ENCODE measurements around the gene MPC2.
"Not testable (repeated sequence)": the region's sequence is repeated elsewhere in the genome, so short reads cannot be mapped to it uniquely, and the experiment has no call there.

MPC2 gene

GRCh38 chr1:167934426-167935215, 2.3 kb downstream of the MPC2 start:
- DNase-seq (ENCODE audit: low spot score), result no peak

- DNase-seq (ENCODE audit: low spot score), result no peak
Observed at GRCh38 chr1:167933788-167934187, 3.1 kb downstream of the MPC2 start.

GRCh38 chr1:167929725-167930124, 7.1 kb downstream of the MPC2 start:
- DNase-seq (ENCODE audit: low spot score), result no peak

- DNase-seq (ENCODE audit: low spot score), result not testable (repeated sequence)
Observed at GRCh38 chr1:167928919-167929318, 8.0 kb downstream of the MPC2 start.

GRCh38 chr1:167928457-167928852, 8.4 kb downstream of the MPC2 start:
- DNase-seq (ENCODE audit: low spot score), result no peak

- no peak for DNase-seq (ENCODE audit: low spot score)
Observed at GRCh38 chr1:167927046-167927754, 9.7 kb downstream of the MPC2 start.

GRCh38 chr1:167926486-167926997, 10.3 kb downstream of the MPC2 start:
- no peak for DNase-seq (ENCODE audit: low spot score)

GRCh38 chr1:167924543-167925231, 12.2 kb downstream of the MPC2 start:
- no peak for DNase-seq (ENCODE audit: low spot score)

GRCh38 chr1:167924102-167924501, 12.8 kb downstream of the MPC2 start:
- no peak for DNase-seq (ENCODE audit: low spot score)

GRCh38 chr1:167923324-167924056, 13.4 kb downstream of the MPC2 start:
- DNase-seq (ENCODE audit: low spot score), result no peak

GRCh38 chr1:167922611-167923074, 14.2 kb downstream of the MPC2 start:
- DNase-seq (ENCODE audit: low spot score), result no peak

- DNase-seq (ENCODE audit: low spot score), result peak; percentile 37
Observed at GRCh38 chr1:167922023-167922422, 14.8 kb downstream of the MPC2 start.

- DNase-seq (ENCODE audit: low spot score), result no peak
Observed at GRCh38 chr1:167916766-167917511, 19.9 kb downstream of the MPC2 start.

- no peak for DNase-seq (ENCODE audit: low spot score)
Observed at GRCh38 chr1:167915569-167915968, 21.3 kb downstream of the MPC2 start.

- DNase-seq (ENCODE audit: low spot score), result no peak
Observed at GRCh38 chr1:167913895-167914496, 22.9 kb downstream of the MPC2 start, which contains the start of gene ADCY10. Gene ADCY10, minus strand, starts transcription at chr1:167914134. Its CDS starts 8,994 bp downstream, at chr1:167905140.

- no peak for DNase-seq (ENCODE audit: low spot score)
Observed at GRCh38 chr1:167912294-167912693, 24.6 kb downstream of the MPC2 start.

GRCh38 chr1:167911413-167911812, 25.5 kb downstream of the MPC2 start:
- no peak for DNase-seq (ENCODE audit: low spot score)

- DNase-seq (ENCODE audit: low spot score), result no peak
Observed at GRCh38 chr1:167910530-167910929, 26.3 kb downstream of the MPC2 start.

- DNase-seq (ENCODE audit: low spot score), result no peak
Observed at GRCh38 chr1:167909691-167910180, 27.1 kb downstream of the MPC2 start.

- DNase-seq (ENCODE audit: low spot score), result no peak
Observed at GRCh38 chr1:167905671-167906070, 31.2 kb downstream of the MPC2 start.

All from AG08395 (cell line).